HCT116 (cell line): ENCODE results near the gene OS9. TPM values are rescaled to one million over a fixed set of nuclear protein-coding genes. Genes with fewer than 3 reads are reported as not detected.

ENCODE experiments used
- ATAC-seq: fragments of 200-7000 bp; cut with Tn5 transposase; 2 replicates; pipeline ENCODE4 v1.9.1; 2020; ENCODE audit warnings: mild to moderate bottlenecking, moderate library complexity
- BruUV-seq: library from RNA; stranded (reverse); fragments of 400-500 nt; replicated peaks from 2 replicates; lab custom pipeline; 2021; lab: Mats Ljungman, UMichigan
- CTCF ChIA-PET: fragments of 300-600 bp; sonication (Branson Sonifier 250); formaldehyde crosslinking; loops from one replicate; lab custom pipeline; 2021; ENCODE audit warnings: antibody characterized with exemption; lab: Charles Lee
- POLR2A ChIA-PET: fragments of 300-600, 350-600 bp; sonication (Branson Sonifier 250); formaldehyde crosslinking; loops from one replicate; lab custom pipeline; 2021; ENCODE audit warnings: antibody characterized with exemption; lab: Charles Lee
- RAD21 ChIA-PET, 2 experiments: fragments of 300-600 bp; sonication (Branson Sonifier 250); formaldehyde crosslinking; loops; one replicate each; lab custom pipeline; 2023; ENCODE audit warnings: low total read pairs in 2 of 2; ENCODE audit not compliant: uncharacterized antibody in 2 of 2, unreplicated experiment in 2 of 2, low non-redundant PET in 1 of 2; lab: Charles Lee
- DNase-seq: peaks from one replicate; pipeline ENCODE4 v3.0.0-alpha.2; 2010; ENCODE audit warnings: low read depth, low spot score
- H2AFZ ChIP-seq: fragments of 200-600 bp; shearing (Covaris generic), sonication (generic); 2 replicates; pipeline ENCODE4 v1.6.1; 2017; ENCODE audit warnings: low read depth, mixed run types, mixed read lengths, antibody characterized with exemption, low read length; ENCODE audit not compliant: poor library complexity, severe bottlenecking
- H3K27ac ChIP-seq: 2 replicates; pipeline ENCODE4 v1.5.1; 2012; ENCODE audit warnings: low read depth, low read length
- H3K27me3 ChIP-seq: fragments of 200-600 bp; sonication (generic); 2 replicates; pipeline ENCODE4 v1.6.1; 2016; ENCODE audit warnings: mixed run types, low read length, mixed read lengths; ENCODE audit not compliant: insufficient read depth
- H3K36me3 ChIP-seq, 2 experiments: fragments of 200-500 bp in 1 of 2; fragments of 200-600 bp in 1 of 2; sonication (Bioruptor generic) in 1 of 2; sonication (generic) in 1 of 2; 2 replicates each; pipeline versions ENCODE4 v1.5.1 to v1.6.1; 2014 to 2016; ENCODE audit warnings: low read length in 2 of 2, inconsistent platforms in 1 of 2, mixed read lengths in 1 of 2, mixed run types in 1 of 2; ENCODE audit not compliant: insufficient read depth in 2 of 2, control insufficient read depth in 1 of 2
- H3K4me1 ChIP-seq, 2 experiments: fragments of 200-600 bp in 1 of 2; sonication (generic) in 1 of 2; 2 replicates each; pipeline versions ENCODE4 v1.5.1 to v1.6.1; 2012 to 2017; ENCODE audit warnings: low read length in 2 of 2, inconsistent platforms in 1 of 2, mild to moderate bottlenecking in 1 of 2, mixed read lengths in 1 of 2, mixed run types in 1 of 2, moderate library complexity in 1 of 2; ENCODE audit not compliant: insufficient read depth in 2 of 2, control insufficient read depth in 1 of 2
- H3K4me2 ChIP-seq: fragments of 200-600 bp; sonication (generic); 2 replicates; pipeline ENCODE4 v1.6.1; 2017; ENCODE audit warnings: mixed run types, low read length, mixed read lengths
- H3K4me3 ChIP-seq, 2 experiments: fragments of 200-600 bp in 1 of 2; sonication (generic) in 1 of 2; replicated peaks in 1 of 2; 2 replicates each; pipeline ENCODE4 v1.5.1; 2011 to 2016; ENCODE audit warnings: low read length in 2 of 2, control low read depth in 1 of 2, low read depth in 1 of 2, mild to moderate bottlenecking in 1 of 2, mixed read lengths in 1 of 2, mixed run types in 1 of 2
- H3K79me2 ChIP-seq: fragments of 200-600 bp; sonication (generic); 2 replicates; pipeline ENCODE4 v1.6.1; 2017; ENCODE audit warnings: mild to moderate bottlenecking, mixed run types, low read length, moderate library complexity, mixed read lengths; ENCODE audit not compliant: insufficient read depth
- H3K9ac ChIP-seq: fragments of 200-600 bp; sonication (generic); 2 replicates; pipeline ENCODE4 v1.6.1; 2016; ENCODE audit warnings: low read length, mixed read lengths
- H3K9me2 ChIP-seq: fragments of 200-600 bp; sonication (generic), shearing (Covaris generic); 2 replicates; pipeline ENCODE4 v1.6.1; 2017; ENCODE audit warnings: mixed run types, mild to moderate bottlenecking, moderate library complexity; ENCODE audit not compliant: insufficient read depth
- H3K9me3 ChIP-seq, 2 experiments: fragments of 200-500 bp in 1 of 2; fragments of 200-600 bp in 1 of 2; sonication (Bioruptor generic) in 1 of 2; sonication (generic) in 1 of 2; 2 replicates each; pipeline ENCODE4 v1.6.1; 2014 to 2017; ENCODE audit warnings: low read length in 2 of 2, mixed read lengths in 2 of 2, inconsistent platforms in 1 of 2, low read depth in 1 of 2, mild to moderate bottlenecking in 1 of 2, mixed run types in 1 of 2, moderate library complexity in 1 of 2; ENCODE audit not compliant: control insufficient read depth in 1 of 2, insufficient read depth in 1 of 2
- H4K20me1 ChIP-seq: fragments of 200-600 bp; sonication (generic), shearing (Covaris generic); 2 replicates; pipeline ENCODE4 v1.6.1; 2017; ENCODE audit warnings: mixed run types, mild to moderate bottlenecking, moderate library complexity; ENCODE audit not compliant: insufficient read depth
- ATF3 ChIP-seq: IDR thresholded peaks from 2 replicates; pipeline ENCODE4 v1.6.1; 2012
- CBX3 ChIP-seq: IDR thresholded peaks from 2 replicates; pipeline ENCODE4 v1.6.1; 2012; ENCODE audit warnings: low read depth
- CTCF ChIP-seq, 3 experiments: fragments of 200-600 bp in 1 of 3; sonication (generic) in 1 of 3; IDR thresholded peaks in 2 of 3; conservative IDR thresholded peaks in 1 of 3; 2 replicates each; pipeline ENCODE4 v1.5.1; 2012 to 2017; ENCODE audit warnings: low read depth in 2 of 3, low read length in 2 of 3, antibody characterized with exemption in 1 of 3, borderline replicate concordance in 1 of 3, control low read depth in 1 of 3, mild to moderate bottlenecking in 1 of 3, mixed read lengths in 1 of 3, mixed run types in 1 of 3, moderate library complexity in 1 of 3; ENCODE audit not compliant: insufficient read depth in 1 of 3
- EZH2 ChIP-seq: fragments of 200-600 bp; sonication (generic); IDR thresholded peaks from 2 replicates; pipeline ENCODE4 v1.6.1; 2017; ENCODE audit warnings: antibody characterized with exemption, mixed run types
- FOSL1 ChIP-seq: IDR thresholded peaks from 2 replicates; pipeline ENCODE4 v1.6.1; 2012; ENCODE audit warnings: low read depth
- MAX ChIP-seq: IDR thresholded peaks from 2 replicates; pipeline ENCODE4 v1.6.1; 2012
- POLR2AphosphoS5 ChIP-seq: IDR thresholded peaks from 2 replicates; pipeline ENCODE4 v1.6.1; 2011; ENCODE audit warnings: mild to moderate bottlenecking, low read depth, low read length, moderate library complexity
- REST ChIP-seq: IDR thresholded peaks from 2 replicates; pipeline ENCODE4 v1.6.1; 2012; ENCODE audit warnings: low read depth
- SIN3A ChIP-seq: IDR thresholded peaks from 2 replicates; pipeline ENCODE4 v1.6.1; 2012; ENCODE audit warnings: low read depth
- SRF ChIP-seq: IDR thresholded peaks from 2 replicates; pipeline ENCODE4 v1.6.1; 2012; ENCODE audit warnings: low read depth
- TCF7L2 ChIP-seq: IDR thresholded peaks from 2 replicates; pipeline ENCODE4 v1.7.0; 2011; ENCODE audit warnings: borderline replicate concordance, inconsistent platforms; ENCODE audit not compliant: insufficient read depth, insufficient read length; ENCODE audit errors: extremely low read depth
- ZBTB33 ChIP-seq: IDR thresholded peaks from 2 replicates; pipeline ENCODE4 v1.6.1; 2011; ENCODE audit warnings: mild to moderate bottlenecking, low read length, moderate library complexity; ENCODE audit not compliant: insufficient replicate concordance; ENCODE audit errors: extremely low read depth
- intact Hi-C: fragments of 100-400 bp; cut with micrococcal nuclease; formaldehyde crosslinking; loops from 2 replicates; pipeline ENCODE4 v1.10.0; 2022
- total RNA-seq: library from RNA; stranded (reverse); gene quantifications from one replicate; pipeline ENCODE4 v1.2.1, GENCODE V29; 2021; ENCODE audit not compliant: unreplicated experiment

OS9 gene
- total RNA-seq, 1 experiment from 2014 or later = 98.4 TPM

- no peak for TF ChIP-seq POLR2AphosphoS5
- TF ChIP-seq FOSL1 = no peak
- TF ChIP-seq SRF = no peak
- TF ChIP-seq ZBTB33 = no peak
- TF ChIP-seq CBX3 = no peak
Observed at GRCh38 chr12:57760347-57760982, 66.5 kb downstream of the OS9 start (continued).

GRCh38 chr12:57761391-57761998 lies 67.6 kb downstream of the OS9 start:
- ATAC-seq (no peak), DNase-seq (no peak)
- Histone ChIP-seq H3K9me3 (no peaks in the 10 kb centered on the region), H3K79me2 (no peaks in the 10 kb centered on the region), H3K9me2 (no peaks in the 10 kb centered on the region), H3K4me3 (no peak overlapping the region), H3K4me1 (peaks cover 4 to 31% of the 10 kb centered on the region in 2 experiments; a peak in 3 of 4 replicates), H3K36me3 (peaks cover 0 to 7% of the 10 kb centered on the region in 2 experiments; a peak in 2 of 4 replicates), H3K27me3 (no peaks in the 10 kb centered on the region), H2AFZ (no peak overlapping the region), H3K9ac (no peak overlapping the region), H3K4me2 (no peak overlapping the region), H4K20me1 (no peaks in the 10 kb centered on the region), H3K27ac (no peak overlapping the region)
- no TSS peak for BruUV-seq
- intact Hi-C loops = no loop called here
- POLR2A ChIA-PET = no interaction called here
- RAD21 ChIA-PET = no interaction called here
- CTCF ChIA-PET = no interaction called here
- TF ChIP-seq MAX (no peak), SIN3A (no peak), ZBTB33 (no peak), ATF3 (no peak), CTCF (IDR thresholded peaks at IDR 0.05 in 2 of 3, conservative IDR thresholded peaks at IDR 0.05 in 1 of 3; ENCODE audit: borderline replicate concordance in 1 of 3, insufficient read depth in 1 of 3, low read depth in 2 of 3, low read length in 2 of 3) (no peak), REST (no peak), EZH2 (no peak), TCF7L2 (no peak), FOSL1 (no peak)
